OCI-LY1 (cell line): ENCODE data around the gene PEAK1.

ENCODE experiments used
- CTCF ChIP-seq: fragments of 200-600 bp; sonication (generic), shearing (Covaris generic); IDR thresholded peaks from 2 replicates; pipeline ENCODE4 v1.5.1; 2017; ENCODE audit warnings: mild to moderate bottlenecking, antibody characterized with exemption, low read length, moderate library complexity, mixed read lengths
- EZH2 ChIP-seq: fragments of 200-600 bp; sonication (generic), shearing (Covaris generic); IDR thresholded peaks from 2 replicates; pipeline ENCODE4 v1.8.0; 2017; ENCODE audit warnings: borderline replicate concordance, mixed run types, mild to moderate bottlenecking, antibody characterized with exemption, low read length, moderate library complexity, mixed read lengths

DNA sequence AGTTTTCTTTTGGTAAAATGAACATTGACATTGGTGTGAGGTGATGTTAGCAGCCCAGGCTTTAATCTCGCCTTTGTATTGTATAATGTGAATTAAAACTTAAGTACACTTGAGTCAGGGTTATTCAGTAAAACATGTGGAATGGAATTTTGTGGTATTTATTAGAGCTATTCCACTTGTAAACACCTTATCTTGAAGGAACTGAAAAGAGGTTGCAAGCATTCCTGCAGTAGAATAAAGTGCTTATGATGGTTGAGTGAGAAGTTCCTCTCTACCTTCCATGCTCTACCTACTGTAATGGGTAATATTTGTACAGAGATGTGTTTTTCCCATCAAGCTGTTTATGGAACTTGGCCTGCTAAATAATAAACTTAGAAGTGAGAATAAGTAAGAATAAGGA lies 36.8 kb upstream of the PEAK1 start:
- TF ChIP-seq EZH2 (no peak), CTCF (no peak)
